NCI-H187 treated with DMSO at 0.1 percent for 48 hours (cell line): ENCODE results near the gene ZNF792.
"Not testable (repeated sequence)": the region's sequence is repeated elsewhere in the genome, so short reads cannot be mapped to it uniquely, and the experiment has no call there.

Source experiments
- DNase-seq: peaks from one replicate; lab custom pipeline; 2025; lab: John Stamatoyannopoulos, UW

Gene ZNF792

GRCh38 chr19:34963573-34964406 lies at the start of gene ZNF792:
ZNF792 (minus strand) TSS chr19:34964229; CDS start chr19:34963662, 567 bp downstream.
- DNase-seq = no peak

- no peak for DNase-seq
These were observed 49.2 kb upstream of the ZNF792 start for GRCh38 chr19:35013041-35013819.

- no peak for DNase-seq
These were observed 48.0 kb upstream of the ZNF792 start for GRCh38 chr19:35011737-35012682.

GRCh38 chr19:35011091-35011689 lies 47.2 kb upstream of the ZNF792 start:
- no peak for DNase-seq

- no peak for DNase-seq
These were observed 45.7 kb upstream of the ZNF792 start for GRCh38 chr19:35009424-35010415.

- no peak for DNase-seq
These were observed 44.9 kb upstream of the ZNF792 start for GRCh38 chr19:35008891-35009341.

GRCh38 chr19:35007427-35007826 lies 43.4 kb upstream of the ZNF792 start:
- DNase-seq = not testable (repeated sequence)

- no peak for DNase-seq
These were observed 43.0 kb upstream of the ZNF792 start for GRCh38 chr19:35006999-35007365.

- no peak for DNase-seq
These were observed 42.4 kb upstream of the ZNF792 start for GRCh38 chr19:35006342-35006998.

GRCh38 chr19:35006007-35006341 lies 41.9 kb upstream of the ZNF792 start:
- DNase-seq = not testable (repeated sequence)

- DNase-seq = no peak
These were observed 41.4 kb upstream of the ZNF792 start for GRCh38 chr19:35005256-35005977.

- no peak for DNase-seq
These were observed 40.7 kb upstream of the ZNF792 start for GRCh38 chr19:35004517-35005255.

GRCh38 chr19:35002037-35002535 lies 38.1 kb upstream of the ZNF792 start:
- DNase-seq = no peak

GRCh38 chr19:35000647-35001501 lies 36.8 kb upstream of the ZNF792 start:
- no peak for DNase-seq

GRCh38 chr19:35000338-35000646 lies 36.3 kb upstream of the ZNF792 start:
- no peak for DNase-seq

GRCh38 chr19:34999498-35000337 lies 35.7 kb upstream of the ZNF792 start, which contains the start of gene GRAMD1A:
GRAMD1A (plus strand) TSS chr19:35000323; CDS start chr19:35000479, 156 bp downstream.
- no peak for DNase-seq
